NB4 (cell line): ENCODE results near the gene SLC39A11.

ENCODE experiments used
- DNase-seq: peaks from one replicate; pipeline ENCODE4 v3.0.0; 2010; ENCODE audit warnings: low read depth
- H3K4me3 ChIP-seq: one replicate; pipeline ENCODE4 v1.5.1; 2011; ENCODE audit warnings: mild to moderate bottlenecking, low read depth, low read length, moderate library complexity
- CTCF ChIP-seq: IDR thresholded peaks from one replicate; pipeline ENCODE4 v1.5.1; 2012; ENCODE audit warnings: low read depth, low read length
- MYC ChIP-seq: IDR thresholded peaks from 2 replicates; pipeline ENCODE4 v1.6.1; 2011; ENCODE audit warnings: low read depth, low read length
- POLR2A ChIP-seq: IDR thresholded peaks from 2 replicates; pipeline ENCODE4 v1.6.1; 2011; ENCODE audit warnings: mild to moderate bottlenecking; ENCODE audit not compliant: insufficient read length; ENCODE audit errors: extremely low read depth
- TF ChIP-seq, protein P1 (sequence below): IDR thresholded peaks from 2 replicates; pipeline ENCODE4 v1.6.1; 2011; ENCODE audit warnings: low read depth, low read length

The SLC39A11 gene

DNA sequence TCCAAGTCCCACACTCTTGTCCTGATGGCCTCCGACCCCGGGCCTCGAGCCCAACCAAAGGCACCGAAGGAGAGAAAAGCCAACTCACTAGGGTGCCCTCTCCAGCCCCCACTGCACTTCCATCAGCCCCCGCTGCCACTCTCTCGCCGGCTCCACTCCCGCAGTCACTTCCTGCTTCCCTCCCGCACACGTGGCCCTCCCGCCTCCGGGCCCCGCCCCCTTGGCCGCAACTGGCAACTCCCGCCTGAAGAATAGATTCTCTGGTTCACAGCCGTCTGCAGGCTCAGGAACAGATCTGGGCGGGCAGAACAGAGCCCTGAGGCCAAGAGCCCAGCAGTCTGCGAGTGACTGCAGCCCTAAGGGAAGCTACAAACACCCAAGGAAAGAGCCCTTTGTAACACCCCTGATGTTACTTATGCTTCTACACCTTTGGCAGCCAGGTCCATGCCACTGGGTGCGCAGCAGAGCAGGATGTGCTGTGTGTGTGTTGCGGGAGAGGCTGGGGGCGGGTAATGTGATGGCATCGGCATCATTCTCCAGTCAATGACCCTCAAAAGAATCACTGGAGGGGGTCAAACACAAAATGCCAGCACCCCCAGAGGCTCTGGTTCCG is at the start of gene SLC39A11:
TSS of gene SLC39A11 (minus strand) at position 166 of the 613 bp plus-strand sequence. CDS start 3,924 bp downstream, outside the sequence.
- peak; percentile 98 for DNase-seq
- TF ChIP-seq MYC (peak; percentile 96), POLR2A (peak; percentile 23), CTCF (no peak)
- TF ChIP-seq, protein P1, sequence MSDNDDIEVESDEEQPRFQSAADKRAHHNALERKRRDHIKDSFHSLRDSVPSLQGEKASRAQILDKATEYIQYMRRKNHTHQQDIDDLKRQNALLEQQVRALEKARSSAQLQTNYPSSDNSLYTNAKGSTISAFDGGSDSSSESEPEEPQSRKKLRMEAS, result peak; percentile 98
- peak within 1 kb of the TSS; percentile 83 for H3K4me3 ChIP-seq

DNA sequence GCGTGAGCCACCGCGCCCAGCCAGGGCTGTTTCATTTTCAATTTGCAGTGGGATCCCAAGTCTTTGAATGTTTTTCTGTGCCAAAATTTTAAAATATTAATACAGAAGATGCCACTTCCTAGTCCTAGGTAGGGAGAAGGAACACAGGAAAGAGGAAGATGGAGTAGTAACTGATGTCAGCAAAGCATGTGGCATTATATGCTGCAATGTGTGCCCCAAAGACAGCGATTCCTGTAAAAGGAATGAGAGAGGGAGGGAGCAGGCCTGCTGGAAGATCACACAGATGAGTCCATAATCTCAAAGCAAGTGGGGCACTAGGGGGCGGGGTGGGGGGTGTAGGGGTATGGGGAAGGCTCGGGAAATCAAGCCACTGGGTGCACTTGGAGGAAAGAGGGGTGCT is 48.9 kb upstream of the SLC39A11 start:
- TF ChIP-seq, protein P1, result no peak
- no peak for TF ChIP-seq MYC
- no peak for TF ChIP-seq CTCF
- TF ChIP-seq POLR2A, result no peak
- H3K4me3 ChIP-seq, result no peak overlapping the region
- DNase-seq, result no peak

- TF ChIP-seq POLR2A, result no peak
- TF ChIP-seq, protein P1, result no peak
- TF ChIP-seq MYC, result no peak
- TF ChIP-seq CTCF, result no peak
- H3K4me3 ChIP-seq, result no peak overlapping the region
- DNase-seq, result no peak
These were observed 48.1 kb upstream of the SLC39A11 start for GRCh38 chr17:73140566-73140965.

DNA sequence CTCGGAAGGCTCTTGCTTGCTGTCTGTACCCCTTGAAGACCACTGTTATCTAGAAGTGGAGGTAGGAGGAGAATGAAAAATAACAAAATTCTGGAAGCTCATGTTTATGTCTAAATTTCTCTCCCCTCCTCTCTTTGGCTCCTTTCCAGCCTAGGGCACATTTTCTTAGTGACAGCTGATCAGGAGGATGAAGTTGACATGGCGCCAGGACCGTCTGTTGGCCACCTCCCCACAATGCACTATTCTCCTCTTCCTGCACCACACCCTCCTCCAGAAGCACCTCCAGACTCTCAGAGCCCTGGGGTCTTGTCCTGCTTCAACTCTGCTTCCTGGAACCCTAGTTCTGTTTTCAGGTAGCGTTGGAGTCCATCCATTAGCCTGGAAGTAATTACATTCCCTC is 46.8 kb upstream of the SLC39A11 start:
- H3K4me3 ChIP-seq, result no peak overlapping the region
- TF ChIP-seq, protein P1, result no peak
- no peak for DNase-seq

- TF ChIP-seq, protein P1, result no peak
- no peak for TF ChIP-seq MYC
- TF ChIP-seq CTCF, result no peak
- no peak for TF ChIP-seq POLR2A
- no peak for DNase-seq
- H3K4me3 ChIP-seq, result no peak overlapping the region
These were observed 46.2 kb upstream of the SLC39A11 start for GRCh38 chr17:73138541-73139138.

DNA sequence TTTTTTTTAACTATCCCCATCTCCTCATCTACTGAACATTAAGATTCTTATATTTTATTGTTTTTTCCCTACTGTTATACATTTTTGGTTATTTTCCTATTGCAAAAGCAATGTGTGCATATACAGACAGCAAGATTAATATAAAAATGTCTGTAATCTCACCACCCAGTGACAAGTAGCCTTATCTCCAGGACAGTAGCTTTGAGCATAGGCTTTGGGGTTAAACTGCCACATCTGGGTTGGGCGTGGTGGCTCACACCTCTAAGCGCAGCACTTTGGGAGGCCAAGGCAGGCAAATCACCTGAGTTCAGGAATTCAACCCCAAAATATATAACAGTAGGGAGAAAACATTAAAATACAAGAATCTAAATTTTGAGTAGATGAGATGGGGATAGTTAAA is 44.9 kb upstream of the SLC39A11 start:
- H3K4me3 ChIP-seq, result no peak overlapping the region
- DNase-seq, result no peak
- TF ChIP-seq, protein P1, result no peak
- TF ChIP-seq CTCF (no peak), MYC (no peak), POLR2A (no peak)
